Esophagus squamous epithelium (tissue), 4 donors: ENCODE measurements around the gene DPCD.

ENCODE experiments used
- CTCF ChIP-seq, 6 experiments: fragments of 450-650 bp in 4 of 6; fragments of 200-600 bp in 2 of 6; sonication (generic) in 2 of 6; IDR thresholded peaks; one replicate each; pipeline ENCODE4 v1.5.1; 2016 to 2019; ENCODE audit warnings: antibody characterized with exemption in 6 of 6, mild to moderate bottlenecking in 4 of 6, moderate library complexity in 4 of 6
- POLR2A ChIP-seq, 4 donors: fragments of 450-650 bp; IDR thresholded peaks; one replicate each; pipeline ENCODE4 v1.6.1; 2017; ENCODE audit warnings: antibody characterized with exemption in 4 of 4, mild to moderate bottlenecking in 4 of 4, moderate library complexity in 3 of 4

- TF ChIP-seq CTCF (IDR thresholded peaks at IDR 0.05) (no peak), POLR2A (IDR thresholded peaks at IDR 0.05) (no peak)
Measured at GRCh38 chr10:101572785-101573184, 15.3 kb upstream of the DPCD start.
